K562 (cell line): ENCODE measurements around the gene BCCIP.

Experiments used
- POLR2AphosphoS5 ChIP-seq: IDR thresholded peaks from 2 replicates; pipeline ENCODE4 v1.6.1; 2011; ENCODE audit warnings: mild to moderate bottlenecking, low read depth, low read length, moderate library complexity; ENCODE audit not compliant: control insufficient read depth, insufficient read depth
- SP1 ChIP-seq: sonication (generic); formaldehyde crosslinking; IDR thresholded peaks from 2 replicates; pipeline ENCODE4 v1.8.1; 2022; ENCODE audit warnings: mild to moderate bottlenecking, missing genetic modification reagents
- ZNF830 ChIP-seq: fragments of 250-450 bp; sonication (Bioruptor Pico); IDR thresholded peaks from 2 replicates; pipeline ENCODE4 v1.5.0; 2021; ENCODE audit warnings: mild to moderate bottlenecking
- TF ChIP-seq, protein P1 (sequence below): sonication (generic); formaldehyde crosslinking; IDR thresholded peaks from 2 replicates; pipeline ENCODE4 v1.8.0; 2022; ENCODE audit warnings: mild to moderate bottlenecking, missing genetic modification reagents
- TF ChIP-seq, protein P2 (sequence below): fragments of 450-650 bp; IDR thresholded peaks from 2 replicates; pipeline ENCODE4 v1.6.1; 2017; ENCODE audit warnings: antibody characterized with exemption, mild to moderate bottlenecking
- TF ChIP-seq, protein P3 (sequence below), 3 experiments: IDR thresholded peaks in 2 of 3; conservative IDR thresholded peaks in 1 of 3; 2 replicates each; pipeline ENCODE4 v1.5.1; 2011 to 2012; ENCODE audit warnings: low read length in 3 of 3, mild to moderate bottlenecking in 3 of 3, control low read depth in 2 of 3, improper control_type of control experiment in 1 of 3, inconsistent platforms in 1 of 3, low read depth in 1 of 3, mixed read lengths in 1 of 3, moderate library complexity in 1 of 3; ENCODE audit not compliant: insufficient read depth in 2 of 3

DNA sequence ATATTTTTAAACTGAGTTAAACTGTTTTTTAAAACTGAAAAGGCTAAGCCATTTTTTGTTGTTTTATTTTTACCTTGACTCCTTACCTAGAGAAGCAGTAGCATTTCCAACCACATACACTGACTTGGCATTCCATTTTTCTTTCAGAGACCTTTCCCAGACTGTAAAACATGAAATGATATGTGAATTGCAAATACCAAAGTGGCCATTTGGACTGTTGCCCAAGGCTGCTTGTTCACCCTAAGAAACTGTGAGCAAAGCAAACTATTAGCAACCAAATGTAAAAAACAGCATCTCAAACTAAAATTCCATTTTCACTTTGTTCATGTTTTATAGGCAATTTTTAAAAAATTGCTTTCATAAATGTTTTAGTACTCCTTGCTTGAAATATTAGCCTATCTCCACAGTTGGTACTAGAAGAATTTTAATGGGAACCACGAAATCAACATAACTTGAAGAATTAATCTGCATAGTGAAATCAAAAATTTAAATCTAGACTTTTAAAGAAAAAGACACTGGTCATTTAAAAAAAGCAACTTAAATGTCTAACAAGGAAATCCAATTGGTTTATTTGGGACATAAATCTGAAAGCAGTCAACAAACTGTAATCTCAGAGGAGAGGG lies 11.1 kb upstream of the BCCIP start:
- TF ChIP-seq, protein P1, sequence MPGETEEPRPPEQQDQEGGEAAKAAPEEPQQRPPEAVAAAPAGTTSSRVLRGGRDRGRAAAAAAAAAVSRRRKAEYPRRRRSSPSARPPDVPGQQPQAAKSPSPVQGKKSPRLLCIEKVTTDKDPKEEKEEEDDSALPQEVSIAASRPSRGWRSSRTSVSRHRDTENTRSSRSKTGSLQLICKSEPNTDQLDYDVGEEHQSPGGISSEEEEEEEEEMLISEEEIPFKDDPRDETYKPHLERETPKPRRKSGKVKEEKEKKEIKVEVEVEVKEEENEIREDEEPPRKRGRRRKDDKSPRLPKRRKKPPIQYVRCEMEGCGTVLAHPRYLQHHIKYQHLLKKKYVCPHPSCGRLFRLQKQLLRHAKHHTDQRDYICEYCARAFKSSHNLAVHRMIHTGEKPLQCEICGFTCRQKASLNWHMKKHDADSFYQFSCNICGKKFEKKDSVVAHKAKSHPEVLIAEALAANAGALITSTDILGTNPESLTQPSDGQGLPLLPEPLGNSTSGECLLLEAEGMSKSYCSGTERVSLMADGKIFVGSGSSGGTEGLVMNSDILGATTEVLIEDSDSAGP (CRISPR knock-in tag): no peak
- TF ChIP-seq, protein P2, sequence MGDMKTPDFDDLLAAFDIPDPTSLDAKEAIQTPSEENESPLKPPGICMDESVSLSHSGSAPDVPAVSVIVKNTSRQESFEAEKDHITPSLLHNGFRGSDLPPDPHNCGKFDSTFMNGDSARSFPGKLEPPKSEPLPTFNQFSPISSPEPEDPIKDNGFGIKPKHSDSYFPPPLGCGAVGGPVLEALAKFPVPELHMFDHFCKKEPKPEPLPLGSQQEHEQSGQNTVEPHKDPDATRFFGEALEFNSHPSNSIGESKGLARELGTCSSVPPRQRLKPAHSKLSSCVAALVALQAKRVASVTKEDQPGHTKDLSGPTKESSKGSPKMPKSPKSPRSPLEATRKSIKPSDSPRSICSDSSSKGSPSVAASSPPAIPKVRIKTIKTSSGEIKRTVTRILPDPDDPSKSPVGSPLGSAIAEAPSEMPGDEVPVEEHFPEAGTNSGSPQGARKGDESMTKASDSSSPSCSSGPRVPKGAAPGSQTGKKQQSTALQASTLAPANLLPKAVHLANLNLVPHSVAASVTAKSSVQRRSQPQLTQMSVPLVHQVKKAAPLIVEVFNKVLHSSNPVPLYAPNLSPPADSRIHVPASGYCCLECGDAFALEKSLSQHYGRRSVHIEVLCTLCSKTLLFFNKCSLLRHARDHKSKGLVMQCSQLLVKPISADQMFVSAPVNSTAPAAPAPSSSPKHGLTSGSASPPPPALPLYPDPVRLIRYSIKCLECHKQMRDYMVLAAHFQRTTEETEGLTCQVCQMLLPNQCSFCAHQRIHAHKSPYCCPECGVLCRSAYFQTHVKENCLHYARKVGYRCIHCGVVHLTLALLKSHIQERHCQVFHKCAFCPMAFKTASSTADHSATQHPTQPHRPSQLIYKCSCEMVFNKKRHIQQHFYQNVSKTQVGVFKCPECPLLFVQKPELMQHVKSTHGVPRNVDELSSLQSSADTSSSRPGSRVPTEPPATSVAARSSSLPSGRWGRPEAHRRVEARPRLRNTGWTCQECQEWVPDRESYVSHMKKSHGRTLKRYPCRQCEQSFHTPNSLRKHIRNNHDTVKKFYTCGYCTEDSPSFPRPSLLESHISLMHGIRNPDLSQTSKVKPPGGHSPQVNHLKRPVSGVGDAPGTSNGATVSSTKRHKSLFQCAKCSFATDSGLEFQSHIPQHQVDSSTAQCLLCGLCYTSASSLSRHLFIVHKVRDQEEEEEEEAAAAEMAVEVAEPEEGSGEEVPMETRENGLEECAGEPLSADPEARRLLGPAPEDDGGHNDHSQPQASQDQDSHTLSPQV: no peak
- TF ChIP-seq, protein P3, sequence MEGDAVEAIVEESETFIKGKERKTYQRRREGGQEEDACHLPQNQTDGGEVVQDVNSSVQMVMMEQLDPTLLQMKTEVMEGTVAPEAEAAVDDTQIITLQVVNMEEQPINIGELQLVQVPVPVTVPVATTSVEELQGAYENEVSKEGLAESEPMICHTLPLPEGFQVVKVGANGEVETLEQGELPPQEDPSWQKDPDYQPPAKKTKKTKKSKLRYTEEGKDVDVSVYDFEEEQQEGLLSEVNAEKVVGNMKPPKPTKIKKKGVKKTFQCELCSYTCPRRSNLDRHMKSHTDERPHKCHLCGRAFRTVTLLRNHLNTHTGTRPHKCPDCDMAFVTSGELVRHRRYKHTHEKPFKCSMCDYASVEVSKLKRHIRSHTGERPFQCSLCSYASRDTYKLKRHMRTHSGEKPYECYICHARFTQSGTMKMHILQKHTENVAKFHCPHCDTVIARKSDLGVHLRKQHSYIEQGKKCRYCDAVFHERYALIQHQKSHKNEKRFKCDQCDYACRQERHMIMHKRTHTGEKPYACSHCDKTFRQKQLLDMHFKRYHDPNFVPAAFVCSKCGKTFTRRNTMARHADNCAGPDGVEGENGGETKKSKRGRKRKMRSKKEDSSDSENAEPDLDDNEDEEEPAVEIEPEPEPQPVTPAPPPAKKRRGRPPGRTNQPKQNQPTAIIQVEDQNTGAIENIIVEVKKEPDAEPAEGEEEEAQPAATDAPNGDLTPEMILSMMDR (IDR thresholded peaks at IDR 0.05 in 2 of 3, conservative IDR thresholded peaks at IDR 0.05 in 1 of 3; ENCODE audit: insufficient read depth in 2 of 3, low read depth in 1 of 3, low read length in 3 of 3): no peak
- TF ChIP-seq SP1 (CRISPR knock-in tag): no peak
- TF ChIP-seq POLR2AphosphoS5: no peak
- TF ChIP-seq ZNF830: no peak
